Measurements from ENCODE around the gene SMIM38. TPM values are rescaled to one million over a fixed set of nuclear protein-coding genes. Genes with fewer than 3 reads are reported as not detected.

Gene SMIM38
- total and polyA plus RNA-seq, 4 donors: 0.08 to 1.3 (median 0.43) TPM

DNA sequence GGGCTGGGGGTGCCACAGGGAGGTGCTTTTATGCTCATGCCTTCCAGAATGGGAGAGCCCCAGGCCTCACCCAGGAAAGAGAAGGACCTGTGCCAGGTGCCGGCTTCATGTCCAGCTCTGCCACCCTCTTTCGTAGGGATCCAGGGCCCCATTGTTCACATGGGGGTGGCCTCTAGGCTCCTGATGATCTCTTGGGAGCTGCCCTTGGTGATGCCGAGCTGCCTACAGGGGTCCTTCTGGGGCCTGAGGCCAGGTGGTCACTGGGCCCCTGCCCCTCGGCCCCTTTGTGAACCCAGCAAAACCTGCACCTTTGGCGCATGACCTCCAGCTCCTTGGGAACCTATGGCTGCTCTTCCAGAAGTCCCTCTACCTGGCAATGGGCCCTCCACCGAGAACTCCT, 41.4 kb upstream of the SMIM38 start:
- no peak for TF ChIP-seq CTCF (IDR thresholded peaks at IDR 0.05; ENCODE audit: control extremely low read depth, extremely low read depth)
- Histone ChIP-seq H3K27me3 (ENCODE audit: control insufficient read depth in 3 of 3, insufficient read depth in 3 of 3, low read length in 2 of 3) (no peaks in the 10 kb centered on the region), H3K9ac (ENCODE audit: insufficient read depth in 1 of 2, low read length in 2 of 2) (no peak overlapping the region), H3K36me3 (ENCODE audit: control insufficient read depth in 4 of 4, insufficient read depth in 4 of 4, low read length in 4 of 4) (no peaks in the 10 kb centered on the region), H3K9me3 (ENCODE audit: control insufficient read depth in 4 of 4, insufficient read depth in 3 of 4, low read length in 3 of 4) (peaks cover 0 to 4% (median 1%) of the 10 kb centered on the region in 4 donors), H3K4me1 (ENCODE audit: control insufficient read depth in 5 of 5, insufficient read depth in 5 of 5, low read length in 5 of 5) (peaks cover 0 to 37% (median 10%) of the 10 kb centered on the region in 5 donors), H3K4me3 (no peak overlapping the region), H3K27ac (ENCODE audit: low read depth in 1 of 2, low read length in 1 of 2) (peak overlapping the region in 1 of 2 donors; percentile 18)
- 84 to 89% methylated on average over 6 of the region's 6 CpGs for WGBS, 2 donors
- ATAC-seq (ENCODE audit: insufficient read depth, low FRiP score): no peak
- DNase-seq: no peak

- DNase-seq: peak in 1 of 3 donors; percentile 46
- WGBS, 2 donors: 73 to 88% methylated on average over 21 of the region's 21 CpGs
- Histone ChIP-seq H3K4me3 (no peak overlapping the region), H3K27me3 (ENCODE audit: control insufficient read depth in 3 of 3, insufficient read depth in 3 of 3, low read length in 2 of 3) (no peaks in the 10 kb centered on the region), H3K9me3 (ENCODE audit: control insufficient read depth in 4 of 4, insufficient read depth in 3 of 4, low read length in 3 of 4) (peaks cover 0 to 6% (median 1%) of the 10 kb centered on the region in 4 donors), H3K27ac (ENCODE audit: low read depth in 1 of 2, low read length in 1 of 2) (peak overlapping the region in 1 of 2 donors; percentile 84), H3K4me1 (ENCODE audit: control insufficient read depth in 5 of 5, insufficient read depth in 5 of 5, low read length in 5 of 5) (peaks cover 0 to 37% (median 10%) of the 10 kb centered on the region in 5 donors), H3K9ac (ENCODE audit: insufficient read depth in 1 of 2, low read length in 2 of 2) (no peak overlapping the region), H3K36me3 (ENCODE audit: control insufficient read depth in 4 of 4, insufficient read depth in 4 of 4, low read length in 4 of 4) (no peaks in the 10 kb centered on the region)
- ATAC-seq (ENCODE audit: insufficient read depth, low FRiP score): peak; percentile 37
- TF ChIP-seq CTCF (IDR thresholded peaks at IDR 0.05; ENCODE audit: control extremely low read depth, extremely low read depth): no peak
These were observed 40.8 kb upstream of the SMIM38 start for GRCh38 chr11:69114811-69115523.

- Histone ChIP-seq H3K9me3 (ENCODE audit: control insufficient read depth in 4 of 4, insufficient read depth in 3 of 4, low read length in 3 of 4) (peaks cover 0 to 6% (median 1%) of the 10 kb centered on the region in 4 donors), H3K4me3 (no peak overlapping the region), H3K36me3 (ENCODE audit: control insufficient read depth in 4 of 4, insufficient read depth in 4 of 4, low read length in 4 of 4) (no peaks in the 10 kb centered on the region), H3K9ac (ENCODE audit: insufficient read depth in 1 of 2, low read length in 2 of 2) (no peak overlapping the region), H3K27me3 (ENCODE audit: control insufficient read depth in 3 of 3, insufficient read depth in 3 of 3, low read length in 2 of 3) (no peaks in the 10 kb centered on the region), H3K27ac (ENCODE audit: low read depth in 1 of 2, low read length in 1 of 2) (peak overlapping the region in 1 of 2 donors; percentile 84), H3K4me1 (ENCODE audit: control insufficient read depth in 5 of 5, insufficient read depth in 5 of 5, low read length in 5 of 5) (peaks cover 0 to 37% (median 10%) of the 10 kb centered on the region in 5 donors)
- no peak for TF ChIP-seq CTCF (IDR thresholded peaks at IDR 0.05; ENCODE audit: control extremely low read depth, extremely low read depth)
- 72 to 86% methylated on average over 38 to 41 of the region's 41 CpGs for WGBS, 2 donors
- ATAC-seq (ENCODE audit: insufficient read depth, low FRiP score): peak; percentile 78
- peak; percentile 73 to 88 (median 79) for DNase-seq
These were observed 39.9 kb upstream of the SMIM38 start for GRCh38 chr11:69115586-69116560.
